Left renal pelvis (tissue), 4 donors: ENCODE measurements around the gene FSTL1. TPM values are rescaled to one million over a fixed set of nuclear protein-coding genes. Genes with fewer than 3 reads are reported as not detected.

Source experiments
- DNase-seq, 4 donors: peaks; one replicate each; pipeline ENCODE4 v3.0.0-alpha.2; 2013; ENCODE audit warnings: low read depth in 4 of 4, low spot score in 3 of 4
- polyA plus RNA-seq, 4 donors: library from polyadenylated mRNA; unstranded; fragments of 120-200 nt; gene quantifications; one replicate each; pipeline ENCODE4 v1.2.1, GENCODE V29; 2013; ENCODE audit not compliant: insufficient read length in 4 of 4

Gene FSTL1
- polyA plus RNA-seq, 4 donors: 432 to 1,602 (median 601) TPM

- no peak for DNase-seq
These were observed 10.0 kb downstream of the FSTL1 start for GRCh38 chr3:120440762-120441161.

- no peak for DNase-seq
These were observed 10.6 kb downstream of the FSTL1 start for GRCh38 chr3:120440001-120440703.

GRCh38 chr3:120438665-120439370, 12.0 kb downstream of the FSTL1 start:
- DNase-seq: peak in 2 of 4 donors; percentile 64 to 73

- DNase-seq: no peak
These were observed 12.6 kb downstream of the FSTL1 start for GRCh38 chr3:120438216-120438615.

- no peak for DNase-seq
These were observed 13.2 kb downstream of the FSTL1 start for GRCh38 chr3:120437559-120437958.

- DNase-seq: no peak
These were observed 14.2 kb downstream of the FSTL1 start for GRCh38 chr3:120436523-120437050.

GRCh38 chr3:120435621-120436020, 15.2 kb downstream of the FSTL1 start:
- DNase-seq: no peak

GRCh38 chr3:120433662-120434331, 17.0 kb downstream of the FSTL1 start:
- no peak for DNase-seq

GRCh38 chr3:120432150-120432860, 18.5 kb downstream of the FSTL1 start:
- DNase-seq: peak in 1 of 4 donors; percentile 48

- no peak for DNase-seq
These were observed 20.9 kb downstream of the FSTL1 start for GRCh38 chr3:120429921-120430361.

- no peak for DNase-seq
These were observed 21.9 kb downstream of the FSTL1 start for GRCh38 chr3:120428924-120429323.

- no peak for DNase-seq
These were observed 23.6 kb downstream of the FSTL1 start for GRCh38 chr3:120427201-120427600.

- peak in 1 of 4 donors; percentile 56 for DNase-seq
These were observed 25.1 kb downstream of the FSTL1 start for GRCh38 chr3:120425572-120426250.

GRCh38 chr3:120424976-120425570, 25.7 kb downstream of the FSTL1 start:
- no peak for DNase-seq

- DNase-seq: no peak
These were observed 26.3 kb downstream of the FSTL1 start for GRCh38 chr3:120424506-120424905.

GRCh38 chr3:120423432-120423831, 27.4 kb downstream of the FSTL1 start:
- DNase-seq: no peak

- DNase-seq: no peak
These were observed 28.9 kb downstream of the FSTL1 start for GRCh38 chr3:120421926-120422325.

GRCh38 chr3:120420928-120421551, 29.8 kb downstream of the FSTL1 start:
- no peak for DNase-seq

- DNase-seq: no peak
These were observed 30.4 kb downstream of the FSTL1 start for GRCh38 chr3:120420360-120420759.
